NT2/D1 (cell line): ENCODE results near the gene SART3.

Source experiments
- YY1 ChIP-seq: IDR thresholded peaks from 2 replicates; pipeline ENCODE4 v1.6.1; 2011; ENCODE audit not compliant: insufficient read length, insufficient read depth
- ZNF274 ChIP-seq: IDR thresholded peaks from 2 replicates; pipeline ENCODE4 v1.6.1; 2011; ENCODE audit warnings: mild to moderate bottlenecking, low read depth, low read length

GRCh38 chr12:108581311-108582227, 20.6 kb upstream of the SART3 start:
- no peak for TF ChIP-seq YY1
- TF ChIP-seq ZNF274: no peak
